ENCODE results near the gene PRSS21. TPM values are rescaled to one million over a fixed set of nuclear protein-coding genes. Genes with fewer than 3 reads are reported as not detected.

PRSS21 gene
- total RNA-seq, 4 donors from 2014 or later, result 1.5 TPM; not detected in 3

GRCh38 chr16:2782583-2783351 lies 34.3 kb upstream of the PRSS21 start:
- Histone ChIP-seq H3K9me3 (no peaks in the 10 kb centered on the region), H3K4me3 (no peak overlapping the region), H3K27me3 (peaks cover 11 to 44% (median 17%) of the 10 kb centered on the region in 4 donors), H3K27ac (no peak overlapping the region), H3K4me1 (peaks cover 12 to 41% (median 15%) of the 10 kb centered on the region in 3 donors), H3K36me3 (no peaks in the 10 kb centered on the region)
- intact Hi-C loops (cut with DNase I), result no loop called here
- TF ChIP-seq CTCF (IDR thresholded peaks at IDR 0.05) (no peak), POLR2A (IDR thresholded peaks at IDR 0.05) (no peak)
- DNase-seq, result no peak
- WGBS, 2 donors, result 76 to 79% methylated on average over 13 to 14 of the region's 20 CpGs

DNA sequence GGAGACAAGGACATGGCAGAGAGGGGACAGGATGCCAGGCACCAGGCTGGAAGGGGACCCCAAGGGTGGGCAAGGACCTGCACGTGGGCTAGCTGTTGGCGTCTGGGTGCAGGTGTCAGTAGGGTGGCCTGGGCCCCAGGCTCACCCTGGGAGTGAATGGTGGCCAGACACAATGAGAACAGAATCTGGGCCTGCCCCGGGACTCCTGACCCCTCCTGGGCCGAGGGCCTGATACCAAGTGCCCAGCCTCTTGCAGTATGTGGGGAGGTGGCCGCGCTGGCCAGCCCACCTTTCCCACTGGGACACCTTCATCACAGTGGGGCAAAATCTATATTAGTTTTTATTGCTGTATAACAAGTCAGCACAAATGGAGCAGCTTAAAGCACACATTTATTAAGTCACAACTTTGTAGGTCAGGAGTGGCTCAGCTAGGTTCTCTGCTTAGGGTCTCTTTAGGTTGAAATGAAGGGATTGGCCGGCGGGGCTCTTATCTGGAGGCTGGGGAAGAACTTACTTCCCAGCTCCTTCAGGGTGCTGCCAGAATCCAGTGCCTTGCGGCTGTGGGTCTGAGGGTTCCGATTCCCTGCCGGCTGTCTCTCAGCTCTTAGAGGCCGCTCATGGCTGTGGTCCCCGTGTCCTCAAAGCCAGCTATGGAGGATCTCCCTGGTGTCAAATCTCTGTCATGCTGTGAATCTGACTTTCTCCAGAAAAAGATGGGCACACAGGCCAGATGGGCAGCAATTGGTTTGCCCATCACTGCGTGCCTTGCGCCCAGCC lies 33.3 kb upstream of the PRSS21 start:
- DNase-seq, result no peak
- 86 to 95% methylated on average over 4 to 7 of the region's 15 CpGs for WGBS, 2 donors
- Histone ChIP-seq H3K9me3 (no peaks in the 10 kb centered on the region), H3K27me3 (peaks cover 11 to 54% (median 17%) of the 10 kb centered on the region in 4 donors), H3K27ac (no peak overlapping the region), H3K4me1 (peaks cover 9 to 32% (median 12%) of the 10 kb centered on the region in 3 donors), H3K4me3 (no peak overlapping the region), H3K36me3 (no peaks in the 10 kb centered on the region)
- TF ChIP-seq POLR2A (IDR thresholded peaks at IDR 0.05), result no peak
- intact Hi-C loops (cut with DNase I), result no loop called here

- peak overlapping the region; percentile 14 to 62 (median 30) for H3K4me3 ChIP-seq
- H3K9me3 ChIP-seq, result no peaks in the 10 kb centered on the region
- 86% methylated on average over 1 to 5 of the region's 15 CpGs for WGBS, 2 donors
- H3K36me3 ChIP-seq, result no peaks in the 10 kb centered on the region
- H3K27ac ChIP-seq, result no peak overlapping the region
- intact Hi-C loops (cut with DNase I), result no loop called here
- H3K27me3 ChIP-seq, result peaks cover 11 to 62% (median 17%) of the 10 kb centered on the region in 4 donors
- TF ChIP-seq POLR2A (IDR thresholded peaks at IDR 0.05) (no peak), CTCF (IDR thresholded peaks at IDR 0.05) (no peak)
- H3K4me1 ChIP-seq, result peaks cover 8 to 25% (median 12%) of the 10 kb centered on the region in 3 donors
- DNase-seq, result no peak
Measured at GRCh38 chr16:2784358-2785100, 32.5 kb upstream of the PRSS21 start.

GRCh38 chr16:2785101-2785991 lies 31.7 kb upstream of the PRSS21 start:
- 7 to 20% methylated on average over 1 to 19 of the region's 79 CpGs for WGBS, 2 donors
- Histone ChIP-seq H3K36me3 (no peaks in the 10 kb centered on the region), H3K4me1 (peaks cover 8 to 19% (median 12%) of the 10 kb centered on the region in 3 donors), H3K4me3 (peak overlapping the region; percentile 14 to 62 (median 30)), H3K27ac (no peak overlapping the region), H3K9me3 (no peaks in the 10 kb centered on the region), H3K27me3 (peaks cover 11 to 70% (median 17%) of the 10 kb centered on the region in 4 donors)
- intact Hi-C loops (cut with DNase I), result no loop called here
- no peak for DNase-seq
- TF ChIP-seq POLR2A (IDR thresholded peaks at IDR 0.05) (no peak), CTCF (IDR thresholded peaks at IDR 0.05) (no peak)
